ENCODE measurements around the gene PCSK6. TPM values are rescaled to one million over a fixed set of nuclear protein-coding genes. Genes with fewer than 3 reads are reported as not detected.

The PCSK6 gene
- total and polyA plus RNA-seq, 2 experiments from 2014 or later, result 0.38 TPM; not detected in 1

- Histone ChIP-seq H3K9me2 (ENCODE audit: insufficient read depth) (no peaks in the 10 kb centered on the region), H3F3A (ENCODE audit: insufficient read depth) (no peaks in the 10 kb centered on the region), H3K9me3 (ENCODE audit: low read depth) (no peaks in the 10 kb centered on the region), H4K20me1 (ENCODE audit: insufficient read depth) (no peaks in the 10 kb centered on the region), H3K27ac (no peak overlapping the region), H3K79me2 (ENCODE audit: insufficient read depth) (no peaks in the 10 kb centered on the region), H3K27me3 (replicated peaks; ENCODE audit: insufficient read depth) (no peaks in the 10 kb centered on the region), H3K4me3 (no peak overlapping the region), H3K36me3 (ENCODE audit: low read depth) (no peaks in the 10 kb centered on the region), H3K4me2 (ENCODE audit: unreplicated experiment) (no peak overlapping the region), H3K9ac (no peak overlapping the region), H2AFZ (no peak overlapping the region), H3K4me1 (ENCODE audit: insufficient read depth) (no peaks in the 10 kb centered on the region)
- WGBS, 2 experiments (ENCODE audit: low coverage in 1 of 2, low lambda C conversion rate in 2 of 2, missing lambda C conversion rate in 2 of 2), result 77 to 78% methylated on average over 7 of the region's 7 CpGs
- no peak for DNase-seq
- in situ Hi-C loops (cut with MboI), result no loop called here
- no peak for TF ChIP-seq EZH2phosphoT487 (IDR thresholded peaks at IDR 0.05; ENCODE audit: insufficient read depth, low read depth)
- no peak for TF ChIP-seq EZH2 (IDR thresholded peaks at IDR 0.05; ENCODE audit: insufficient read depth, poor library complexity, severe bottlenecking)
These were observed 179.0 kb downstream of the PCSK6 start for GRCh38 chr15:101310508-101310907.

DNA sequence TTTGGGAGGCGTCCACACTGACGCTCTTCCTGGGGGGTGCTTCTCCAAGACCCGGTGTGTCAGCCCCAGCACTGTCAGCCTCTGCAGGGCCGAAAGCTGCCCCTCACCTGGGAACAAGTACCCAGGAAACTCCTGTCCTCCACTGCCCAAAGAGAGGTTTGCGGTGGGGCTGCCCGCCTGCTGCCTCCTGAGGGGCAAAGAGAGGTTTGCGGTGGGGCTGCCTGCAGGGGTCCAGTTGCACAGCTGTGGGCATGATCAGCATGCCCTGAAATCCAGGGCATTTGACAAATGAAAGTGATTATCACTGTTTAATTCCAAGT, 179.4 kb downstream of the PCSK6 start:
- Histone ChIP-seq H3K27ac (no peak overlapping the region), H2AFZ (no peak overlapping the region), H3F3A (ENCODE audit: insufficient read depth) (no peaks in the 10 kb centered on the region), H3K9me2 (ENCODE audit: insufficient read depth) (no peaks in the 10 kb centered on the region), H3K9ac (no peak overlapping the region), H3K4me2 (ENCODE audit: unreplicated experiment) (no peak overlapping the region), H3K4me3 (no peak overlapping the region), H3K36me3 (ENCODE audit: low read depth) (no peaks in the 10 kb centered on the region), H4K20me1 (ENCODE audit: insufficient read depth) (no peaks in the 10 kb centered on the region), H3K9me3 (ENCODE audit: low read depth) (no peaks in the 10 kb centered on the region), H3K4me1 (ENCODE audit: insufficient read depth) (no peaks in the 10 kb centered on the region), H3K79me2 (ENCODE audit: insufficient read depth) (no peaks in the 10 kb centered on the region), H3K27me3 (replicated peaks; ENCODE audit: insufficient read depth) (no peaks in the 10 kb centered on the region)
- no peak for DNase-seq
- TF ChIP-seq EZH2phosphoT487 (IDR thresholded peaks at IDR 0.05; ENCODE audit: insufficient read depth, low read depth) (no peak), EZH2 (IDR thresholded peaks at IDR 0.05; ENCODE audit: insufficient read depth, poor library complexity, severe bottlenecking) (no peak)
- in situ Hi-C loops (cut with MboI), result no loop called here
- 78 to 84% methylated on average over 7 of the region's 7 CpGs for WGBS, 2 experiments (ENCODE audit: low coverage in 1 of 2, low lambda C conversion rate in 2 of 2, missing lambda C conversion rate in 2 of 2)

DNA sequence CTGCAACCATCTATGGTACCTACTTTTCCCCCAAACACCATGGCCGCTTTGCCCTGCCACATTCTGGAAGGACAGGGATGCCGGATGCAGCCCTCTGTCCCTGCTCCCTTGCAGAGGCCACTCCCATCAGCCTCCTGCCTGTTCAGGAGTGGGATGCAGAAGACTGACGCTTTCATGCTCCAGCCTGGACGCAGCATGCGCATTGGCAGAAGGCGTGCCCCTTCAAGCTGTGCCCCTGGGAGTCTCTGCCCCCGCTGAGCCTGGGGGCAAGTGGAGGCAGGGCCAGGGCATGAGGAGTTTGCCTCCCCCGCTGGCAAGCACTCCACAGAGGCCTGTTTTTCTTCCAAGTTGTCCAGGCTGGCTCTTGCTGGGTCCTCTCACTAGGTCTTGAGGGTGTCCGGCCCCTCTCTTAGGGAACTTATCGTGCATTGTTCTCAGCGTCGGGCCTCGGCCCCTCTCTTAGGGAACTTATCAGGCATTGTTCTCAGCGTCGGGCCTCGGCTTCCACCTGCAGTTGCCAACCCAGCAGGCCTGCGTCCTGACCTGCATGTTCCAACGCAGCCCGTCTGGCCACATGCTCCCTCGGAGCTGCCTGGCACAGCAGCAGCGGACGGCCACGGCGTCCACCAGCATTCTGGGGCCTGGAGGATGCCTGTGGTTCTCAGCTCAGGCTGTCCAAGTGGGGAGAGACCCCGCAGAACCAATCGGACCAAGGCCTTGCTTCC, 179.9 kb downstream of the PCSK6 start:
- WGBS, 2 experiments (ENCODE audit: low coverage in 1 of 2, low lambda C conversion rate in 2 of 2, missing lambda C conversion rate in 2 of 2), result 70 to 72% methylated on average over 19 to 26 of the region's 26 CpGs
- H3K4me1 ChIP-seq (ENCODE audit: insufficient read depth), result no peaks in the 10 kb centered on the region
- no peaks in the 10 kb centered on the region for H3F3A ChIP-seq (ENCODE audit: insufficient read depth)
- no peaks in the 10 kb centered on the region for H4K20me1 ChIP-seq (ENCODE audit: insufficient read depth)
- H3K9me3 ChIP-seq (ENCODE audit: low read depth), result no peaks in the 10 kb centered on the region
- no peak for TF ChIP-seq EZH2 (IDR thresholded peaks at IDR 0.05; ENCODE audit: insufficient read depth, poor library complexity, severe bottlenecking)
- TF ChIP-seq EZH2phosphoT487 (IDR thresholded peaks at IDR 0.05; ENCODE audit: insufficient read depth, low read depth), result no peak
- no peak for DNase-seq
- H3K27me3 ChIP-seq (replicated peaks; ENCODE audit: insufficient read depth), result no peaks in the 10 kb centered on the region
- H3K9ac ChIP-seq, result no peak overlapping the region
- no peaks in the 10 kb centered on the region for H3K36me3 ChIP-seq (ENCODE audit: low read depth)
- H3K4me2 ChIP-seq (ENCODE audit: unreplicated experiment), result no peak overlapping the region
- H3K79me2 ChIP-seq (ENCODE audit: insufficient read depth), result no peaks in the 10 kb centered on the region
- no peaks in the 10 kb centered on the region for H3K9me2 ChIP-seq (ENCODE audit: insufficient read depth)
- no peak overlapping the region for H3K27ac ChIP-seq
- H3K4me3 ChIP-seq, result no peak overlapping the region
- in situ Hi-C loops (cut with MboI), result no loop called here
- no peak overlapping the region for H2AFZ ChIP-seq

GRCh38 chr15:101308604-101309435, 180.7 kb downstream of the PCSK6 start:
- H3K9me2 ChIP-seq (ENCODE audit: insufficient read depth), result no peaks in the 10 kb centered on the region
- no peak overlapping the region for H3K27ac ChIP-seq
- no peak overlapping the region for H3K4me2 ChIP-seq (ENCODE audit: unreplicated experiment)
- H2AFZ ChIP-seq, result no peak overlapping the region
- no peaks in the 10 kb centered on the region for H3K79me2 ChIP-seq (ENCODE audit: insufficient read depth)
- no peaks in the 10 kb centered on the region for H3K36me3 ChIP-seq (ENCODE audit: low read depth)
- no peak overlapping the region for H3K9ac ChIP-seq
- H3F3A ChIP-seq (ENCODE audit: insufficient read depth), result no peaks in the 10 kb centered on the region
- DNase-seq, result no peak
- H3K9me3 ChIP-seq (ENCODE audit: low read depth), result no peaks in the 10 kb centered on the region
- H3K4me3 ChIP-seq, result no peak overlapping the region
- H3K27me3 ChIP-seq (replicated peaks; ENCODE audit: insufficient read depth), result no peaks in the 10 kb centered on the region
- no peaks in the 10 kb centered on the region for H3K4me1 ChIP-seq (ENCODE audit: insufficient read depth)
- no peak for TF ChIP-seq EZH2 (IDR thresholded peaks at IDR 0.05; ENCODE audit: insufficient read depth, poor library complexity, severe bottlenecking)
- no peak for TF ChIP-seq EZH2phosphoT487 (IDR thresholded peaks at IDR 0.05; ENCODE audit: insufficient read depth, low read depth)
- no peaks in the 10 kb centered on the region for H4K20me1 ChIP-seq (ENCODE audit: insufficient read depth)
- in situ Hi-C loops (cut with MboI), result no loop called here
- WGBS, 2 experiments (ENCODE audit: low coverage in 1 of 2, low lambda C conversion rate in 2 of 2, missing lambda C conversion rate in 2 of 2), result 67 to 70% methylated on average over 20 of the region's 20 CpGs
